Measurements from ENCODE around the gene SLC9B1.

The SLC9B1 gene

DNA sequence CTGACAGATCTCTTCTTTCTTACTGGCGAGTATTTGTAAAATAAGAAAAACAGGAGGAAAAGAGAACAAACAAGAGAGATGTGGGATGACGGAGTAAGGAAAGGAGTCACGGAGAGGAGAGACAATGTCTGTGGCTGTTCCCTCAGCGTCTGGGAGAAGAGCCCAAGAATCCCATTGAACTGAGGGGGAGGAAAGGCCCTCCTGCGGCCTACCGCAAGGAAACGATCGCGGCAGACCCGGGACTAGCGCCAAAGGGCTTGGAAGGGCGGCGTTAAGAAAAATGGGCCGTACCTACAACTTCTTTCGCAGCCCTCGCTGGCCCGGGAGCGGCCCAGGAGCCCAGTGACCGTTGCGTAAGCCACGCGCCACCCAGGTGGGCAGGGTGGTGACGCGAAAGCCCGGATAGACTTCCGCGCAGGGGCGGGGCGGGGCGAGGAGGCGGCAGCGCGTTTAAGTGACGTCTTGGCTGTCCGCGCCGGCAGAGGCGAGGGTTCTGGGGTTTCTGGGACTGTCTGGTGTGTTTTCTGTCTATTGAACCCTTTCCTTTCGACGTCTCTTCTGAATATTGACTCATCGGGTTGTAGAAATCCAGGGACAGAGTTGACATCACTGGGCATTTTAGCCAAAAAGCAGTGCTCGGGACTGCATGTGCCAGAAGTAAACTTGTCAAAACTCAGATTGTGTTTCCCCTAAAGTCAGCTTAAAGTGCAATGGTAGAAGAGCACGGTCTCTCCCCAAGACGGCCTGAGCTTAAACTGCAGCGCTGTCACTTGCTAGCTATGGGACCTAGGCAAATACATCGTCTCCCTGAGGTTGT is at the start of gene SLC9B1:
Gene SLC9B1 (minus strand): TSS at position 398 of the 817 bp plus-strand sequence. CDS start 27,994 bp downstream, outside the sequence.
- ATAC-seq = peak; percentile 100

DNA sequence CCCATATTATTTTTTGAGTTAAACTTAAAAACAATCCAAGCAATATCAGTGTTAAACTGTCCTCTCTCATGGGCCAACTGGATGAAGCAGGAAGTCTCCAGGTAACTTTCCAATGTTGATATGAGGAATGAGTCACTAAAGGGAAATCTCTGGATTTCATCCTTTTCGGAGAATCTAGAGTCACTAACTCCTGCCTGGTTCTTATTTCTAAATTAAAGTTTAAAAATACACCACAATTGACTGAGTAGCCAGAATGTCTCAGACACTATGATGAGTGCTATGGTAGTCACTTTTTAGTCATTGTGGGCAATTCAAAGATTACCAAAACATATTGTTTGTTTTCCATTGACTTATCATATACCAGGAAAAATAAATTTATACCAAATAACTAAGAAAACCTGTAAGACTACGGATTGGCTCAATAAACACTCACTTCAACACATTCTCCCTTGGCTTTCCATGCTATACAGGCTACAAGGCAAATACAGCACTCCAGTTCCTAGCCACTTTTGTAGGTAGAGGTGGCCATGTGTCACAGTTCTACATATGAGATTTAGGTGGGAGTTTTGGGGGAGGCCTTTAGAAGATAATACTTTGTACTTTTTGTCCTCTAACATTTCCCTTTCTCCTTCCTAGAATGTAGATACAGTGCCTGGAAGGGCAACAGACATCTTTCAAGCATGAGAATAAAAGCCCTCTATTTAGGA is 48.5 kb upstream of the SLC9B1 start:
- peak; percentile 59 for ATAC-seq
- no peak for DNase-seq

More for the DNA sequence above, at the start of gene SLC9B1:
- peak; percentile 96 for DNase-seq

GRCh38 chr4:103060453-103061148 is 41.1 kb upstream of the SLC9B1 start:
- DNase-seq (no peak), ATAC-seq (no peak)

GRCh38 chr4:103054030-103054429 is 34.5 kb upstream of the SLC9B1 start:
- no peak for ATAC-seq
- DNase-seq = no peak

DNA sequence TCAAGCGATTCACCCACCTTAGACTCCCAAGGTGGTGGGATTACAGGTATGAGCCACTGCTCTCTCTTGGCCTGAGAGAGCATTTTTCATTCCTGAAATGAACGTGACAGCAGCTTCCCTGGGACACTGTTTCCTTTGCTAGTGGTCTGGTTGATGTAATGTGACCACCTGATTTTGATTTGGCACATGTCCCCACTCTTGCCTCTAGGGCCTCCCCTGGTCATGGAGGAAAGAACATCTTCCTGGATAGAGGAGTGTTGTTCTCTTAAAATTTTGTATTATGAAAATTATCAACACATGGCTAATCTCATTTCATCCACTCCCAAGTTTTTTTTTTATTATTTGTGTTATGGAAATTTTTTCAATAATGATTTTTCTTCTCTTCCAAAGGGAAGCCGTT is 33.3 kb upstream of the SLC9B1 start:
- no peak for DNase-seq
- no peak for ATAC-seq

DNA sequence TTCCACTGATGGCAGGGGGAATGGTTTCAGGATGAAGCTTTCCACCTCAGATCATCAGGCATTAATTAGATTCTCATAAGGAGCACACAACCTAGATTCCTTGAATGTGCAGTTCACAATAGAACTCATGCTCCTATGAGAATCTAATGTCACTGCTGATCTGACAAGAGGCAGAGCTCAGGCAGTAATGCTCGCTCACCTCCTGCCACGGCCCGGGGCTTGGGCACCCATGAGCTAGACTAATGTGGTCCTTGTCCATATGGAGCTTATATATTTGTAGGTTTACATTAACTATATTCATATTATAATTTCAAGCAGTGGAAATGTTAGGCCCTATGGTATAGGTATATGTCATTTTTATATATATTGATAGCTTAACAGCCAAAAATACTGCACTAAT is 32.6 kb upstream of the SLC9B1 start:
- no peak for ATAC-seq
- no peak for DNase-seq

DNA sequence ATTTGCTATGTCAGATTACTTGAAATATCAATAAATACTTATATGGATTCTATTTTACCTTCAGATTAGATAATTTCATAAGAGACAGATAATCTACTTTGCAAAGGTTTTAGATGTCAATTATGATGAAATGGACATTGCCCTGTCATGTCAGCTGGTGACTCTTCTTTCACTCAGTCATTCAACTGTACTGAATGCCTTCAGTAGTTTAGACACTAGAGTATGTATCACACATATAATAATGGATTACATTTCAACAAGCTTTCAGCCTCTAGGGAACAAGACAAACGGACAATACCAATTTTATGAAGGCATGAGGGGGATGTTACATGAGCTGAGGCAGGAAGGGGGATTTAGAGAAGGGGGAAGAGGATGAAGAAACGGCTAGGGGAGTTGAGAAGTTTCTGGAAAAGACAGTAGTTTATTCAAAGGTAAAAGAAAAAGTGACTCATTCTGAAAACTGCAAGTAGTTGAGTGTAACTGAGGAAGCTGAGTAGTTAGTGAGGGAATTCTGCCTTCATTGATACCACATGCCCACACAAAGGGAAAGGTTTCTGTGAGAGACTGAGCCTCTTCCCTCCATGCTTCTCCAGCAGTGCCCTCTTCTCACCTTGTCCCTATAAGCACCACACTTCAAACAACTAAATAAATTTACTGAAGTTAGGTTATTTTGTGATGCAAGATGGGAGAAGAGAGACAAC is 31.4 kb upstream of the SLC9B1 start:
- no peak for DNase-seq
- ATAC-seq = no peak

- DNase-seq (peak; percentile 16), ATAC-seq (peak; percentile 84)
Observed at GRCh38 chr4:103046416-103047290, 27.1 kb upstream of the SLC9B1 start.

GRCh38 chr4:103044183-103044582 is 24.7 kb upstream of the SLC9B1 start:
- no peak for DNase-seq
- ATAC-seq = no peak

DNA sequence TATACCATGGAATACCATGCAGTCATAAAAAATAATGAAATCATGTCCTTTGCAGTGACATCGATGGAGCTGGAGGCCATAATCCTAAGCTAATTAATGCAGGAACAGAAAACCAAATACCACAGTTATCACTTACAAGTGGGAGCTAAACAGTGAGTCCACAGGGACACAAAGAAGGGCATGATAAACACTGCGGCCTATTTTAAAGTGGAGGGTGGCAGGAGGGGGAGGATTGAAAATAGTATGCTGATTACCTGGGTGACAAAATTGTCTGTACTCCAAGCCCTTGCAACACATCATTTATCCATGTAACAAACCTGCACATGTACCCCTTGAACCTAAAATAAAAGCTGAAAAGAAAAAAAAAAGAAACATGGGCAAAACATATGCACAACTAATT is 16.7 kb upstream of the SLC9B1 start:
- DNase-seq (no peak), ATAC-seq (no peak)

GRCh38 chr4:103032574-103032973 is 13.1 kb upstream of the SLC9B1 start:
- no peak for DNase-seq
- no peak for ATAC-seq

DNA sequence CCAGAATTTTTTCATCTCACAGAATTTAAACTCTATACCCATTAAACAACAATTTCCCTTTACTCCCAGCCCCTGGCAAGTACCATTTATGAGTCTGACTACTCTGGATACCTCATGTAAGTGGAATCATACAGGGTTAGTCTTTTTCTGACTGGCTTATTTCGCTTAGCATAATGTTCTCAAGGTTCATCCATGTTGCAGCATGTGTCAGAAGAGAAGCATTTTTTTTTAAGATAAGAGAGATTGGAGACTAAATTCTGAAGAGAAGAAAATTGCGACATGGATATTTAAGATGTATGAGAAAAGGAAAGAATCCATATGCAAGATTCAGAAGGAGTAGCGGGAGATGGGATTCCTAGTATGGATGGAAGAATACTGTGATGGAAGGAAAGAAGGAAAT is 11.3 kb upstream of the SLC9B1 start:
- ATAC-seq (no peak), DNase-seq (no peak)

DNA sequence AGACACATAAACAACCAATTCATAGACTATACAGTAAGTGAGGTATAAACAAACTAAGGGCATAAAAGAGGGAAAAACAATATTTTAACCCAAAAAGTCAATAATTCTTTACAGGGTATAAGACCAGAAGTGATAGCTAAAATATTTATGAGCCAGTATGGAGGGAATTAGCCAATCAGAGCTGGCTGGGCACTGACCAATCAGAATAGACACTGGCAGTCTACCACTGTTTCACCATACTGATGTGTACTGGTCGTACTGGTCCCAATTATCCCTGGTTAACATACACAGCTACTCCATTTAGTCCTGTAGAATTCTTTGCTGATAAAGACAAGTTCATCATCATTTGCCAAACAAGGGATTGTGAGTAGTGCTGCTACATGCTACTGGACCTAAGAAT is 9.8 kb upstream of the SLC9B1 start:
- ATAC-seq (no peak), DNase-seq (no peak)

DNA sequence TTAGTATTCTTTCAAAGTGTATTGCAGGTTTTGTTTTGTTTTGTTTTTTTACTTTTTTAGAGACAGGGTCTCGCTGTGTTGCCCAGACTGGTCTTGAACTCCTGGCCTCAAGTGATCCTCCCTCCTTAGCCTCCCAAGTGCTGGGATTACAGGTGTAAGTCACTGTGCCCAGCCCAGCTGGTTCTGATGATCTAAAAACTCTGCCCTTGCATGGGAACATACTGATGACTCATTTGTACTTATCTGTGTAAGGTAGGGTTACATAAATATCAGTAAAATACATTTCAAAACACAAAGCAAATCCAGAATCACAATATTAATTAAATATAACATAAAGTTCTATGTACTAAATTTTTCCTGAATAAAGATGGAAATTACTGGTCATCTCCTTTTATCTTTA is 7.4 kb upstream of the SLC9B1 start:
- ATAC-seq (no peak), DNase-seq (no peak)

GRCh38 chr4:103024996-103025395 is 5.5 kb upstream of the SLC9B1 start:
- DNase-seq (no peak), ATAC-seq (no peak)

- no peak for ATAC-seq
- DNase-seq = no peak
Observed at GRCh38 chr4:103021120-103021519, 1.6 kb upstream of the SLC9B1 start.

- DNase-seq (peak; percentile 9), ATAC-seq (no peak)
Observed at GRCh38 chr4:103018391-103019307, 856 bp downstream of the SLC9B1 start.

DNA sequence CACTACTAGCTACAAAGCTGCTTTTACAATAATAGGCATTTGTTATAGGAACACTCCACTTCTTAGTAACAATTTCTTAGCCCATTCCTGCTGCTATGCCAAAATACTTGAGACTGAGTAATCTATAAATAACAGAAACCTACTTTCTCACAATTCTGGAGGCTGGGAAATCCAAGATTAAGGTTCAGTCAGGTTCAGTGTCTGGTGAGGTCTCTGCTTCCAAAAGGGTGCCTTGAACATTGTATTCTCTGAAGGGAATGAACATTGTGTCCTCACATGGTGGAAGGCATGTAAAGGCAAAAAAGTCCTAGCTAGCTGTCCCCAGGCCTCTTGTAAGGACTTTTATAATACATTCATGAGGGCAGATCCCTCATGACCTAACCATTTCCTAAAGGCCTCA is 7.0 kb downstream of the SLC9B1 start:
- DNase-seq = no peak
- ATAC-seq = no peak

- DNase-seq = no peak
- ATAC-seq = no peak
Observed at GRCh38 chr4:103012060-103012459, 7.4 kb downstream of the SLC9B1 start.

- DNase-seq = no peak
- ATAC-seq = peak; percentile 30
Observed at GRCh38 chr4:103011378-103012025, 8.0 kb downstream of the SLC9B1 start.
